ENCODE results near the gene MRPL38. TPM values are rescaled to one million over a fixed set of nuclear protein-coding genes. Genes with fewer than 3 reads are reported as not detected.

MRPL38 gene
- total RNA-seq, 1 experiment from 2014 or later = 108 TPM

DNA sequence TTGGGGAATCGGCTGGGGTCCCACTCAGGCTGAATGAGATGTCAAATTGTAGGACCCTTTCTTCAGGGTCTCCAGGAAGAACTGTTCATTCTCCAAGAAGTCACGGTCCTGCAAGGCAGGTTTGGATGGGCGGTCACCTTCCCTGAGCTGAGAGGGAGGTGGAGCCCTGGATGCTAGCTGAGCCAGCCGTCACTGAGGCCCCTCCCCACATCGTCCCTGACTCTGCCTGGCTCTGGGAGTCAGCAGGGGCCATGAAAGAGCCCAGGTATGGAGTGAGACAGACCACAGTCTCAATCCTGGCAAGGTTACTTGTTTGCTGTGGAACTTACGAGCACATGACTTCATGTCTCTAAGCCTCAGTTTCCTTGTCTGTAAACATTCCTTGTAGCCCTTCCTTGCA is 6.0 kb upstream of the MRPL38 start:
- H3K27me3 ChIP-seq (ENCODE audit: insufficient read depth, low read length) = no peaks in the 10 kb centered on the region
- no peak overlapping the region for H3K4ac ChIP-seq (ENCODE audit: low read depth, low read length)
- TF ChIP-seq, protein P1, sequence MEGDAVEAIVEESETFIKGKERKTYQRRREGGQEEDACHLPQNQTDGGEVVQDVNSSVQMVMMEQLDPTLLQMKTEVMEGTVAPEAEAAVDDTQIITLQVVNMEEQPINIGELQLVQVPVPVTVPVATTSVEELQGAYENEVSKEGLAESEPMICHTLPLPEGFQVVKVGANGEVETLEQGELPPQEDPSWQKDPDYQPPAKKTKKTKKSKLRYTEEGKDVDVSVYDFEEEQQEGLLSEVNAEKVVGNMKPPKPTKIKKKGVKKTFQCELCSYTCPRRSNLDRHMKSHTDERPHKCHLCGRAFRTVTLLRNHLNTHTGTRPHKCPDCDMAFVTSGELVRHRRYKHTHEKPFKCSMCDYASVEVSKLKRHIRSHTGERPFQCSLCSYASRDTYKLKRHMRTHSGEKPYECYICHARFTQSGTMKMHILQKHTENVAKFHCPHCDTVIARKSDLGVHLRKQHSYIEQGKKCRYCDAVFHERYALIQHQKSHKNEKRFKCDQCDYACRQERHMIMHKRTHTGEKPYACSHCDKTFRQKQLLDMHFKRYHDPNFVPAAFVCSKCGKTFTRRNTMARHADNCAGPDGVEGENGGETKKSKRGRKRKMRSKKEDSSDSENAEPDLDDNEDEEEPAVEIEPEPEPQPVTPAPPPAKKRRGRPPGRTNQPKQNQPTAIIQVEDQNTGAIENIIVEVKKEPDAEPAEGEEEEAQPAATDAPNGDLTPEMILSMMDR (conservative IDR thresholded peaks at IDR 0.05) = no peak
- H4K5ac ChIP-seq (ENCODE audit: insufficient read length, low read depth, low read length) = no peak overlapping the region
- no peak overlapping the region for H3K56ac ChIP-seq (ENCODE audit: insufficient read length, low read depth, low read length)
- H3K14ac ChIP-seq (ENCODE audit: insufficient read depth, low read length) = no peak overlapping the region
- H4K8ac ChIP-seq (replicated peaks; ENCODE audit: insufficient read length, low read depth, low read length) = no peak overlapping the region
- H3K9me3 Mint-ChIP-seq = no peaks in the 10 kb centered on the region
- WGBS (ENCODE audit: extremely low coverage, insufficient read length, low lambda C conversion rate) = no CpG with 5 or more reads among the region's 6 CpGs
- no peak overlapping the region for H3K27ac ChIP-seq (ENCODE audit: insufficient read length, low read depth, low read length)
- H3K27ac Mint-ChIP-seq = peak overlapping the region in 2 of 3 experiments; percentile 49 to 72; a peak in 2 of 7 replicates
- H2BK15ac ChIP-seq (ENCODE audit: low read depth, low read length) = no peak overlapping the region
- H2AK5ac ChIP-seq (ENCODE audit: insufficient read length, low read length) = no peak overlapping the region
- H3K4me3 Mint-ChIP-seq = no peak overlapping the region; a peak in 1 of 5 replicates
- no peak overlapping the region for H3K23ac ChIP-seq (ENCODE audit: insufficient read length, low read depth, low read length)
- H2BK5ac ChIP-seq (ENCODE audit: insufficient read length, low read length) = no peak overlapping the region
- H3K27me3 Mint-ChIP-seq (ENCODE audit: low read depth) = no peaks in the 10 kb centered on the region
- no peak overlapping the region for H3K9ac ChIP-seq (ENCODE audit: extremely low read depth, insufficient read length, low read length)
- no peaks in the 10 kb centered on the region for H3K79me1 ChIP-seq (ENCODE audit: insufficient read depth, low read depth, low read length, poor library complexity, severe bottlenecking)
- H3K36me3 Mint-ChIP-seq (ENCODE audit: insufficient read depth in 1 of 3, low read depth in 3 of 3) = peaks cover 0 to 7% (median 2%) of the 10 kb centered on the region in 3 experiments; a peak in 4 of 7 replicates
- peaks cover 3% of the 10 kb centered on the region for H3K23me2 ChIP-seq (ENCODE audit: insufficient read length, low read depth, low read length, poor library complexity, severe bottlenecking)
- H3K9me3 ChIP-seq (ENCODE audit: control insufficient read depth, low read depth, low read length) = no peaks in the 10 kb centered on the region
- no peak overlapping the region for H4K91ac ChIP-seq (ENCODE audit: insufficient read length, low read depth, low read length)
- no peak overlapping the region for H3T11ph ChIP-seq (ENCODE audit: low read length)
- no peaks in the 10 kb centered on the region for H3K4me1 ChIP-seq (ENCODE audit: insufficient read depth, low read length)
- no peak overlapping the region for H2BK12ac ChIP-seq (ENCODE audit: insufficient read length, low read depth, low read length)
- no peak overlapping the region for H2AFZ ChIP-seq (ENCODE audit: low read length)
- no peak overlapping the region for H2BK20ac ChIP-seq (ENCODE audit: low read depth, low read length, poor library complexity, severe bottlenecking)
- H3K79me2 ChIP-seq (ENCODE audit: insufficient read depth, low read length) = no peaks in the 10 kb centered on the region
- DNase-seq = peak; percentile 75
- peaks cover 5% of the 10 kb centered on the region in 2 experiments; a peak in 2 of 4 replicates for H3K4me1 Mint-ChIP-seq
- H4K20me1 ChIP-seq (ENCODE audit: control insufficient read depth, insufficient read depth, insufficient read length) = no peaks in the 10 kb centered on the region
- H3K18ac ChIP-seq (ENCODE audit: insufficient read length, low read depth, low read length) = no peak overlapping the region
- no peak overlapping the region for H2BK120ac ChIP-seq (ENCODE audit: low read depth, low read length, poor library complexity, severe bottlenecking)
- H3K4me2 ChIP-seq (ENCODE audit: insufficient read depth, insufficient read length, low read length) = no peak overlapping the region
